HL-60/S4 (cell line): Measurements from ENCODE around the gene ZNF22.

Experiments used
- in situ Hi-C: fragments of 300-500 bp; cut with MboI; formaldehyde crosslinking; loops from 2 replicates; pipeline ENCODE4 v1.14.3; 2022; ENCODE audit warnings: low sequenced_read_pairs

The ZNF22 gene

DNA sequence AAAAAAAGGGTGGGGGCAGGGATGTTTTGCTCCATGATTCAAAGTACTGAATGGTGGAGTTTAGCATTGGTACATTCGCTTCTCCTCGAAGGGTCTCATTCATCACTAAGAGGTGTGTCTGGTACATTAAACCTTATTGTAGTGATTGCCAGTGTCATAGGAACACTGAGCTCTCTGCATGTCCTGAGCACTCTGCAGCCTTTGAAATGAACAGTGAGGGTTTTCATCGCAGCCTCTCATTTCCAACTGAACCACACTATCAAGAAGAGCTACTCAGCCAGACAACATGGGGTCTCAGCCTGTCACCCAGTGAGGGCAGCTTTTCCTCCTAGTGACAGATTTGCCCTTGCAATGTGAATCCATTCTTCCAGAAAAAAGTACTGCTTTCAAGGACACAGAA is 14.5 kb upstream of the ZNF22 start:
- in situ Hi-C loops = no loop called here

DNA sequence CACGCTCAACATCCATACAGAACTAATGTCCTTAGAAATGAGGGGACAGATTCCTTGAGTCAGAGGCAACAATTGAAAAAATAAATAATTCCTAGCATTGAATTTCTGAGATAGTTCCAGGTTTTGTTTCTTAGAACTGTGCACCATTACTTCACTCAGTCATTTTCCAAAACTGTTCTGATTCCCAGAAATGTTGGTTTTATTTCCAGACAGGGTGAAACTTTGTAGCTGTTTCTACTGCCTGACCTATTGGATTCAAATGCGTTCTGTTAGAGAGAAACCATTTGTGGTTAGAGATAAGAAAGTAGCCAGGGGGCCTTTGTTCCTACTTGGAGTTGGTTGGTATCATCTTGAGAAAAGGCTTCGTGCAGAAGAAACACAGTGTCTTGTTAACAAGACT is 14.1 kb upstream of the ZNF22 start:
- in situ Hi-C loops = no loop called here

DNA sequence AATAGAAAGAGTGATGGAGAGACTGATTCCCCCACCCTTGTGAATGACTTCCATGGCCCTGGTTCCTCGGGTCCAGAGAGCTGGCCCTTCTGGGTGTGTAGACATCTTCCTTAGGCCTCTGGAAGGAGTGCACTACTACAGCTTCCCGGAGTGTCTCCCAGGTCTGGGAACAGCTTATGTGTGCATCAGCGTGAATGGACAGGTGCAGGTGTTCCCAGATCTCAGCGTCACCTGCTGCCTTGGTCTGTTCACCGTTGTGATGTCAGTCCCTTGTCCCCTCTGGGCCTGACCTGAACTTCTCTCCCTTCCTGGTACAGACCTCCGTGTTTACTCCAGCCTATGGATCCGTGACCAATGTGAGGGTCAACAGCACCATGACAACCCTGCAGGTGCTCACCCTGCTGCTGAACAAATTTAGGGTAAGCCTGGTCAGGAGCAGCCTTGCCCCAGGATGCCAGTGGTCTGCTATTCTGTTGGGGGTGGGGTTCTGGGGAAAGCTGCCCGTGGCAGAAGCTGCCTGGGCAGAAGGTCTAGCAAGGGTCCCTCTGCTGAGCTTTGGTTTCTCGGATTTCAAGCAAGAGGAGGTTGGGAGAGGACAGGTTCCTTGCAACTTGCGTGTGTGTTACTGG is 11.7 kb upstream of the ZNF22 start:
- in situ Hi-C loops = no loop called here

DNA sequence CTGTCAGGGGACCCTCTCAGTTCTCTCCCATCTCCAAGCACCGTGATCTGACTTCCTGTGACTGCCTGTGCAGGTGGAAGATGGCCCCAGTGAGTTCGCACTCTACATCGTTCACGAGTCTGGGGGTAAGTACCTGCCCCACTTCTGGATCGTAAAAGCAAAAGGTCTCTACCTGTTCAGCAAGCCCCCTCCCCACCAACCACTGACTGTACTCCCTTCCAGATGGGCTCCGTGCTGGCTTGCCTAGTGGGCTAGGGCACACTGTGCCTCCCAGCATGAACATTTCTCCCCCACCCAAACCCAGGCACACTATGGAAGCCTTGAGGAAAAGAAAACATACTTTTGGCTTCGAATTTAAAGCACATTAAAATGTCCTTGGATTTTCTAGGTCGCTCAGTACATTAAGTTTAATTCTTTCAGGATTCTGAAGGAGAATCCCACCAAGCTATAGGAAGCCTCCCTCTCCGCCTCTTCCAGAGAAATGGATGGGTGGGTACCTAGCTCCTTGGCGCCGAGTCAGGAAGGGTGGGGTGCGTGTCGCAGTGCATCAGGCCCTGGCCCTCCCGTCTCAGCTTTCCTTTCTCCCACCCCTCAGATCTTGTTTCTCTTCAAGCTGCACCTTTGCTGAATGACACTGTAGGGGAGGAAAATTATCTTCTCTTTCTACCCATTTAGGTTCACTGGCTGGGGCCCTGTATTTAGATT is 11.0 kb upstream of the ZNF22 start:
- in situ Hi-C loops = no loop called here

DNA sequence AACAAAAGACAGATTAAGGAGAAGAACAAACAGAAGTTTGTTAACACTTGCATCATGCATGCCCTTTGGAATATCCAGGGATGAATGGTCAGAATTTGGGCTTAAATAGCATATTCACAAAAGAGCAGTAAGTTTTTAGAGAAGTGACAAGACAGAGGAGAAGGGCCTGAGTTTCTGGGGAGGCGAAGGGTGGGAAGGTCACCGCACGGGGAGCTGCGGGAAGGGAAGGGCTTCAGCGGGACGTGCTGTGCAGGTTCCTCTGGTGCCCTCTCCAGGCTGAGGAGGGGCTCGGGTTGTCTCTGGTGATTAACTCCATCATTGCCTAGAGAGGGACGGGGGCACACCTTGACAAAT is 10.4 kb upstream of the ZNF22 start:
- in situ Hi-C loops = no loop called here

DNA sequence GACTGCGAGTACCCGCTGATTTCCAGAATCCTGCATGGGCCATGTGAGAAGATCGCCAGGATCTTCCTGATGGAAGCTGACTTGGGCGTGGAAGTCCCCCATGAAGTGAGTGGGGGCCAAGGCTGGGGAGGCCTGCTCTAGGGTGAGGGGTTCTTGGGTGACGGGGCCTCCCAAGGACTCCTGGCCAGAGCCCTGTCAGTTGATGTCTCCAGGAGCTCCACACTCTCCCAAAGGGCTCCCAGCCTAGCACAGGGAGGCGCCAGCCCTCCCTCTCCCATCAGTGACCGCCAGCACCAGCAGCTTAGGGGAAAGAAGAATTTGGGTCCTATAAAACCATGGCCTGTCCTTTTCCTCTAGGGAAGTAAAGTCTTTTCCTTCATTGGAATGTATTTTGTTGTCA is 9.8 kb upstream of the ZNF22 start:
- in situ Hi-C loops = no loop called here

DNA sequence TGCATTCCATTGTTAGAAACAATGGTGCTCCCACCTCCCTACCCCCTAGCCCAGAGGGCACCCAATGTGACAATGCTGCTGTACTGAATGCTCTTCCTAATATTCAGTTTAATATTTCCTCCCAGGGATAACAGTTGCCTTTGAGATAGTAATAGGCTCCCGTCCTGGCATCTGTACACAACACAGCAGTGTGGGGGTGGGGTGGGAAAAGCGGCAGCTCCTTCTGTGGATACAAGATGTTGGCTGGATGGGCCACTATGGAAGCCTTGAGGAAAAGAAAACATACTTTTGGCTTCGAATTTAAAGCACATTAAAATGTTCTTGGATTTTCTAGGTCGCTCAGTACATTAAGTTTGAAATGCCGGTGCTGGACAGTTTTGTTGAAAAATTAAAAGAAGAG is 9.2 kb upstream of the ZNF22 start:
- in situ Hi-C loops = no loop called here

DNA sequence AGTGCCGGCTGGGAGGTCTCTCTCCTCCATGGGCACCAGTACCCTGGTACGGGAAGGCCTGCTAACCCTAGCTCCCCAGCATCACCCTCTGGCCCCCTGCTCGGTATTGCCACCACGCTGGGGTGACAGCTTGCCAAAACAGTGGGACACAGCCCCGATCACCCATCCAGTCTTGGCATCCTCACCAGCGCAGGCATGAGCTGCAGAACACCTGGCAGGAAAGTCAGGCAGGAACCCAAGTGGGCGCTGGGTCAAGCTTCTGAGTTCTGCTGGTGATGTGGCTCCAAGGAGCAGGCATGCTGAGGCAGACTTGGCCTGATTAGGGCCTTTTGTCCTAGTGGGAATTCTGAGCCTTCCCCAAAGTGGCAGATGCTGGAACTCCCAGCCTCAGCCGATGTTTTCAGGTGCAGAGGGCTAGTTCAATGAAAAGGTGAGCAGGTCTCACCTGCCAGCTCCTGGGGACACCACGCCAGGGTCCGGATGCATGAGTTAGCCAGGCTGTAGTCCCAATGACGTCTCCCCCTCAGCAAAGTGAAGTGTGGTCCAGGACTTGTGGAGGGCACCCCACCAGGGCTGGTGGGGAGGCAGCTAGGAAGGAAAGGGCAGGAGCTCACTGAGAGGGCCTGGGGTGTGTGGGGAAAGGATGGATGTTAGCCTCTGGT is 8.5 kb upstream of the ZNF22 start:
- in situ Hi-C loops = no loop called here

DNA sequence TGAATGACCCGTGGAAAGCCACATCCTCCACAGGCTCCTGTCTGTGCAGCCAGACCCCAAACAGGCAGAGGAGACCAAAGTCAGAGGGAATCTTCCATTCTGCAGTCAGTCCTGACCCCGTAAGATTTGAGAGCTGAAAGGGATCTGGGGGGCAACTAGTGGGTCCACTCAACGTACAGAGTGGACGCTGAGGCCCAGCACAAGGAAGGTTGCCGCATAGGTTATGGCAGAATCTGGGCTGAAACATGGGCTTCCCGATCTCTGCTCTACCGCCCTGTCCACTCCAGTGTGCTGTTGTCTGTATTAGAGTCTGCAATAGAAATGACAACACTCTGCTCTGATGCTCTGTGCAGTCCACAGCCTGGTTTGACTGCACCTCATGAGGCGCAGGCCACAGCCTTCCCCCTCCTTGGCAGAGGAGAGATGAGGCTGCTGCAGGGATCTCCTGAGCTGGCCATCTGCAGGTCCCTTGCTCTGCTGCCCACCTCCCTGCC is 7.9 kb upstream of the ZNF22 start:
- in situ Hi-C loops = no loop called here

DNA sequence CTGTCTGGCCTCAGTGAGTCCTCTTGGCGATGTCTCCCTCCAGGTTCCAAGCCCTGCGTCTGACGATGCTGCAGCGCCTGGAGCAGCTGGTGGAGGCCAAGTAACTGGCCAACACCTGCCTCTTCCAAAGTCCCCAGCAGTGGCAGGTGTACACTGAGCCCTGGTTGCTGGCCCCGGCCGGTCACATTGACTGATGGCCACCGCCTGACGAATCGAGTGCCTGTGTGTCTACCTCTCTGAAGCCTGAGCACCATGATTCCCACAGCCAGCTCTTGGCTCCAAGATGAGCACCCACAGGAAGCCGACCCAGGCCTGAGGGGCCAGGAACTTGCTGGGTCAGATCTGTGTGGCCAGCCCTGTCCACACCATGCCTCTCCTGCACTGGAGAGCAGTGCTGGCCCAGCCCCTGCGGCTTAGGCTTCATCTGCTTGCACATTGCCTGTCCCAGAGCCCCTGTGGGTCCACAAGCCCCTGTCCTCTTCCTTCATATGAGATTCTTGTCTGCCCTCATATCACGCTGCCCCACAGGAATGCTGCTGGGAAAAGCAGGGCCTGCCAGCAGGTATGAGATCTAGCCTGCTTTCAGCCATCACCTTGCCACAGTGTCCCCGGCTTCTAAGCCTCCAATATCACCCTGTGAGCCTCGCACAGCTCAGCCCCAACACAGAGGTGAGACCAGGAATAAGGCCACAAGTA is 7.3 kb upstream of the ZNF22 start:
- in situ Hi-C loops = no loop called here

DNA sequence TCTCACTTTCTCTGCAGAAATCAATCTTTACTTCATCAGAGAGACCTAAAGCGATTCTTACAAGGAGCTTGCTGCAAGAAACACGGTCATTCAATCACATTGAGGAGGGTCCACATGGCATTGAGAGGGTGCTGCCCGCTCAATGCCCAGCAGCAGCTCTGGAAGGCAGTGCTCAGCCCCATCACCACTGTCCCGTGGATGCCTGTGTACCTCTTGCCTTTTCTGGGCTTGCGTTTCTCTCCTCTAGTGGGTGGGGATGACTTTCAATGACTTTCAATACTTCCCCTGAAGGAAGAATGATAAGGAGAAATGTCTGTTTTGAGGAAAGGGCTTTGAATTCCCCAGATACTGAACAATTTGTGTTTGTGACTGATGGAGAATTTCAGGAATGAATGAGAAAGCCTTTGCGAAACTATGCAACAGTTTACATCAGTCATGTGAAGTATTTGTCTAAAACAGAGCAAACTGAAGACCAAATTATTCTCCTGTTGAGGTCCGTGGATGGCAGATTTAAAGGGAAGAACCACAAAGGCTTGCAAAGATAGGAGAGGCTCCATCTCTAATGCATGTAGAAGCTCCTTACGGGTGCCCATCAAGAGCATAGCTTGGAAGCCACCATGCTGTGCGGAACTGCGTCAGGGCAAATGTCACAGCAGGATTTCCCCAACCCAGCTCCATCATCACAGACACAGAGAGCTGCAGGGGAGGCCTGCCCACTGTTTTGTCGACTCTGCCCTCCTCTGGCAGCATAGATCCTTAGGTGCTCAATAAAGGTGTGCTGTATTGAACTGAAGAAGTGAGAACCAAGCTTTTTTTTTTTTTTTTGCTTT is 6.6 kb upstream of the ZNF22 start:
- in situ Hi-C loops = no loop called here

DNA sequence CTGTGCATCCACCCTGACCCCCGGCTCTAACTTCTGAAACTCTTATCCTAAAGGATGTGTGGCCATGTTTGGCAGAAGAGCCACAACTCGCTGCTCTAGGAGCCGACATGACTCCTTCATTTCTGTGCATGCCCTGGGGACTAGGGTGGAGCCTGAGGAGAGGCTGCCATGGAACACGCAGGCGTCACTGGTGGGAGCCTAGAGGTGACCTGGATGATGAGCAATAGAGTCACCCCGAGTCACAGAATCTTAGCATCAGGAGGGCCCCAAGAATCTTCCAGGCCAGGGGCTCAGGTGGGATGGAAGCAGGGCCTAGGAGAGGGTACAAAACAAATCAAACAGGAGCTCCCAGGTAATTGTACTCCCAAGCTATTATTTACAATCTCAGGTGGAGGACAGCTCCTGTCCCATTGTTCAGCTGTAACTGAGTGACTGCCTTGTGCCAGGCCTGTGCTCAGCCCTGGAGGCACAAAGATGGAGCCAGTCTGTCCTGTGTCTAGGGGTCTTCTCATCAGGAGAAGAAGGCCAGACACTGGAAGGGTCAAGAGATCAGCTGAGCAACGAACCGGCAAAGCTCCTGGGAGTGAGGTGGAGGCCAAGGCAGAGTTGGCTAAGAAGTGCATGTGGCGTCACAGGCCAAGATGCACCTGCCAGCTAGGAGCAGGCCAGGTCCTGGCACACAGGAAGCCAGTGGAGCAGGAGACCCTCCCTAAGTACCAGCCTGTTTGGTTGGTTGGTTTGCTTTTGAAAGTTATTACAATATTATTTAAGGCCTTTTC is 5.8 kb upstream of the ZNF22 start:
- in situ Hi-C loops = no loop called here

DNA sequence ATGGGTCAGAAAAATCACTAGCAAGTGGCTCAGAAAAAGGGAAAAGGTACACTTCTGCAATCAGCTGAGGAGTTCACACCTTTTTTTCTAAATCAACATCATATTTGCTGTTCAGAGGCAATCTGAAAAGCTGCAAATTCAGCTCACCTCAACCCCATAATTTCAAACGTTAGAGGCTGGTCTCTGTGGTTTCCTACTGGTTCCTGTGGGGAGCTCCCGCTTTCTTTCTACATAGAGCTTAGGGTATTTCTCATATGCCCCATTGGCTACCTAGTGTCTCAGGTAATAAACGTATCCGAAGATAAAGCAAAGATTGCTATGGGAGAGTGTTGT is 5.2 kb upstream of the ZNF22 start:
- in situ Hi-C loops = no loop called here

DNA sequence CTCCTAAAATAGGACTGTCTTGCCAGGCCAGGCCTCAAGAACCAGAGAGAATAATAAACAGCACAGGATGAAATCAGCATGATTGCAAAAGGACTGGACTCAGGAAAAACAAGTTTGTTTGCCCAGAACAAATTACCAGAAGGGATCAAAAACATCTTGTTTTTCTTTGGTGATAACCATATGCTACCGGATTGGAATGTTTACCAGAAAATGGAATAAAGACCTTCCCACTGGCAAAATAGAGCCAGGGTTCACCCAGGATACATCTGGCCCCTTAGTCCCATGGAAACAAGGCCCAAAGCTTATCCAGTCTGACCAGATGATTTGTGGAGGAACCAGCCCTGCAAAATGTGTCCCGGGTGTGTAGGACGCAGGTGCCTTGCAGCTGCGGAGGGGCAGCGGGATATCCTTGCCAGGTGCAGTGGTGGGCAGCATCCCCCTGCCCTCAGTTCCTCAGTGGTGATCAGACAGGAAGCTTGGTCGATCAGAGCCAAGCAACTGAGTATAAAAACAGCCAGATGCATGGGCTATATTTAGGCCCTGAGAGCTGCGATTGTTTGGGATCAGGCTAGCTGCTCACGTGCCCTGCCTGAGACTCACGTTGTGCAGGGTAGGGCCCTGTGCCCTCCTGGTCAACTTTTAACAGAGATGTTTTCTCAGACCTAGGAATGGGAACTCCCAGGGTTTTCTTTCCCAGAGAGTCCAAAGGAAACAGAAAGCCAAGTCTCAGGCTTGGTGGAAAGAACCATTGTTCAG is 4.6 kb upstream of the ZNF22 start:
- in situ Hi-C loops = no loop called here

DNA sequence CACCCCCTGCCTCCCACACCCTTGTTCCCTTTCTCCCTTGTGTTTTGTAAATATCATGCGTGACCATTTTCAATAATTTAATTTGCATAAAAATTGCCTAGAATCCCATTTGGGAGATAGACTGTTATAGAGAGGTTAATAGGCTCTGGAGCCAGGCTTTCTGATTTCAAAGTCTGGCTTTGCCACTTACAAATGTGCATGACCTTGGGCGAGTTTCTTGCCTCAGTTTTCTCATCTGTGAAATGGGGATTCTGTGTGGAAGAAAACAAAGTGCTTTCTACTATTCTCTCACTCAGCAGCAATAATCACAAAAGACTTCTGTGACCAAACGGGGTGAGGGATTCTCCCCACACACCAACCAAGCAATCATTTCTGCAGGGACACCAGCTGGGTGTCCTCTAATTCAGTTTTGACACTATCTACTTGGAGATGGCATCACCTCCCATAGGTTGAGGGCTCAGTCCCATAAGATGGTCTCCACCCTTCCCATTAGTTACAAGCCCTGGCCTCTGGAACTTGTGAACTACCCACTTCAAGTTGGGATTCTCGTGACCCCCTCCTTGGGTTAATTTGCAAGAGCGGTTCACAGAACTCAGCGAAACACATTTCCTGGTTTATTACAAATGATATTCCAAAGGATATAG is 3.5 kb upstream of the ZNF22 start:
- in situ Hi-C loops = no loop called here

DNA sequence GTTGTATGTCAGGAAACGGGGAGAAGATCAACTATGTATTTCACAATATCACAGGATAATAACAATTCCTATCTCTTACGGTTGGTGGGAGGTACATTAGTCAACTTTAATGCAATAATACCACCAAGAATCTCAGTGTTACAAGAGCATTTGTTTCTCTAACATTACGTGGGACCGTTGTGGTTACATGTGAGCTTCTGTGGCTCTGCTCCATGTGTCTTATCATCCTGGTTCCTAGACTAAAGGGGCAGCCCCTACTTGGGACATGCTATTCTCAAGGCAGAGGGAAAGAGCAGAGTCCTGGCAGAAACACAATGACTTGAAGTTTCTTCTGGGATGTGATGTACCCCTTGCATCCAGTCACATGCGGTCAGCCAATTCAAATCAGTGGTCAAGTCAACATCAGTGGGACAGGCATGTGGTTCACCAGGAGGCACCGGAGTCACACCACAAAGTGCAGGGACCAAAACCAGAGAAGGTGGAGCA is 2.5 kb upstream of the ZNF22 start:
- in situ Hi-C loops = no loop called here

DNA sequence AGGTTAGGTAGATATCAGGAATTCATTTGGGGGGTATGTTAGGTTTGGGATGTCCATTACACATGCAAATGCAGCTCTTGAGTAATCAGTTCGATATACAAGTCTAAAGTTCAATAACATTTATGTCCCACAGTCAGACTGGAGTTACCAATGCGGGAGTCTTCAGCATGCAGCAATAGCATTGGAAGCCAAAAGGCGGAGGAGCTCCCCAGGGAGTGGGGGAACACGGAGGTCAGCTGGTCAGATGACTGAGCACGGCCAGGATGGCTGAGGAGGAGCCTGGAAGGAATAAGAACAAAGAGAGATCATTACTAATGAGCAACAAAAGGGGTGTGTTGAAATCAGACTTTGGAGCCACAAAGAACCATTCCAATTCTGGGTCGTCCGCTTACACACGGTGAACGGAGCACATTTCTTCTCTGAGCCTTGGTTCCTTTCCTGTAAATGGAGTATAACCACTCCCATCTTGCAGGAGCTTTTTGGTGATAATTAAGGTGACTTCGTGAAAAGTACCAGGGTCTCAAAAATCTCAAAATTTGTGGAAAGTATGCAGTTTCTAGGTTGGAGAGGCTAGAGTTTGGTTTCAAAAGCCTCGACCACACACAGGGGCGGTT is 478 bp upstream of the ZNF22 start:
- in situ Hi-C loops = no loop called here

DNA sequence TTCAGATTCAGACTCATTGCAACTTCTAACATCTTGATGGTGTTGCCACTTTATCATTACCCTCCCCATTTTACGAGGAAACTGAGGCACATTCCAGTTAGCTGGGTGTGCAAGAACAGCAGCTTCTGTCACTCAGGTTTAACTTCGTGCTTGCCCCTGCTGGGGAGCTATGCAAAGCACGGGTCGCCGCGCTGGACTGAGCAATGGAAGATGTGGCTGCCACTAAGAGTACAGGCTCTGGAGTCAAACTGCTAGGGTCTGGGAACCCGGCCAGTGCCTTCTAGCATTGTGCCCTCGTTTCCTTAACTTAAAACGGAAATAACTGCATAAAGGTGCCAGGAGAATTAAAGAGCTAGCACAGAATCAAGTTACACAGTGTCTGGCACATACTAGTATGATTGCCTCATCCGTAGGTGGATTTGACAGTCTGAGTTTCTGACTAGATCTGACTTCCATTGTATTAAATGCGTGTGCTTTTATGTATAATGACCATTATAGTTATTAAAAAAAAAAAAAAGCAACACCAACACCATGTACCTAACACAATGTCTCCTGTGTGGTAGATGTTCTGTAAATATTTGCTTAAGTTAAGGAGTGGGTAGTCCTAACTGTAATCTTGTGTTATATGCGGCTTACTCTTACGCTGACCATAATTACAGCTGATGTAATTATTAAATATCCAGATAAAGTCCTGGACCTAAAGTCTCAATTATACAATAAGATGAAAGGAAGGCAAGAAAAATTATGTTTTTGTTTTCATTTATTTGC is 842 bp downstream of the ZNF22 start:
- in situ Hi-C loops = no loop called here
